ENCODE measurements around the gene CFAP74. TPM values are rescaled to one million over a fixed set of nuclear protein-coding genes. Genes with fewer than 3 reads are reported as not detected.

Gene CFAP74
- total and polyA plus RNA-seq, 2 of the 4 experiments (the other 2 are of a cell fraction), result not detected

GRCh38 chr1:1910651-1911331 lies 92.8 kb downstream of the CFAP74 start:
- intact Hi-C loops (cut with micrococcal nuclease), result no loop called here
- in situ Hi-C loops (cut with MboI; ENCODE audit: low sequenced_read_pairs), result no loop called here
- peaks cover 3% of the 10 kb centered on the region; the same call in 1 of the 2 replicates for H3K27me3 ChIP-seq (ENCODE audit: control insufficient read depth, insufficient read depth, low read length)
- no peak overlapping the region for H3K4ac ChIP-seq (ENCODE audit: low read depth, low read length)
- H3K4me1 ChIP-seq (ENCODE audit: control insufficient read depth, insufficient read depth, low read length), result peaks cover 4% of the 10 kb centered on the region
- ChIA-PET CTCF (no interaction called here), POLR2A (ENCODE audit: unreplicated experiment) (no interaction called here)
- H2BK5ac ChIP-seq (ENCODE audit: low read depth, low read length, poor library complexity, severe bottlenecking), result no peak overlapping the region
- peaks cover 2% of the 10 kb centered on the region; the same call in 1 of the 2 replicates for H3K9me1 ChIP-seq (ENCODE audit: insufficient read depth, low read length)
- no peak overlapping the region for H2AK5ac ChIP-seq (ENCODE audit: low read depth, low read length)
- 95% methylated on average over 7 of the region's 22 CpGs; no CpG with 5 or more reads in 1 of the 2 experiments for WGBS, 2 experiments (ENCODE audit: extremely low coverage in 2 of 2, insufficient read length in 1 of 2)
- H2AFZ ChIP-seq (replicated peaks; ENCODE audit: low read length, poor library complexity), result no peak overlapping the region
- H4K91ac ChIP-seq (ENCODE audit: insufficient read depth, low read depth, low read length), result no peak overlapping the region
- no TSS peak for BruUV-seq (replicated peaks)
- H3K27ac ChIP-seq (ENCODE audit: insufficient read depth, low read length), result no peak overlapping the region
- no peak overlapping the region for H2BK20ac ChIP-seq (ENCODE audit: low read depth, low read length)
- H3K4me3 ChIP-seq (ENCODE audit: insufficient read depth, low read depth, low read length), result no peak overlapping the region
- no peak overlapping the region for H3K56ac ChIP-seq (ENCODE audit: extremely low read depth, insufficient read depth, low read length)
- DNase-seq (no peak), ATAC-seq (ENCODE audit: low read depth) (no peak)
- peaks cover 0 to 30% of the 10 kb centered on the region in 2 experiments; a peak in 2 of 4 replicates for H3K79me1 ChIP-seq (ENCODE audit: low read depth in 1 of 2, low read length in 2 of 2)
- no peak overlapping the region for H3K23ac ChIP-seq (ENCODE audit: low read depth, low read length)
- H4K5ac ChIP-seq (ENCODE audit: low read depth, low read length), result no peak overlapping the region
- TF ChIP-seq MXI1 (IDR thresholded peaks at IDR 0.05; ENCODE audit: borderline replicate concordance, low read depth, low read length) (no peak), ELK1 (IDR thresholded peaks at IDR 0.05; ENCODE audit: borderline replicate concordance, low read depth, low read length) (no peak), FOS (IDR thresholded peaks at IDR 0.05; ENCODE audit: low read depth, low read length) (no peak), RCOR1 (IDR thresholded peaks at IDR 0.05; ENCODE audit: insufficient replicate concordance, low read length) (no peak), NFE2L2 (IDR thresholded peaks at IDR 0.05; ENCODE audit: low read depth, low read length) (no peak), BHLHE40 (IDR thresholded peaks at IDR 0.05; ENCODE audit: low read depth, low read length) (no peak), RAD21 (IDR thresholded peaks at IDR 0.05; ENCODE audit: low read length) (no peak), CEBPB (IDR thresholded peaks at IDR 0.05; ENCODE audit: low read depth, low read length) (no peak), USF2 (IDR thresholded peaks at IDR 0.05; ENCODE audit: low read depth, low read length) (no peak), MAZ (IDR thresholded peaks at IDR 0.05; ENCODE audit: borderline replicate concordance, low read depth, low read length) (no peak), CHD1 (IDR thresholded peaks at IDR 0.05; ENCODE audit: low read depth, low read length) (no peak), POLR2A (IDR thresholded peaks at IDR 0.05; ENCODE audit: low read depth, low read length) (no peak), SMC3 (IDR thresholded peaks at IDR 0.05; ENCODE audit: low read depth, low read length) (no peak), RFX5 (IDR thresholded peaks at IDR 0.05; ENCODE audit: low read depth, low read length) (no peak), MAFK (IDR thresholded peaks at IDR 0.05; ENCODE audit: low read depth, low read length) (no peak), CTCF (conservative IDR thresholded peaks at IDR 0.05; ENCODE audit: low read depth, low read length) (no peak)
- H3K36me3 ChIP-seq (ENCODE audit: control insufficient read depth, insufficient read depth, low read length), result no peaks in the 10 kb centered on the region
- no peak overlapping the region for H2BK15ac ChIP-seq (ENCODE audit: low read depth, low read length)
- dilution Hi-C loops (cut with HindIII; ENCODE audit: low sequenced_read_pairs, unreplicated experiment), result no loop called here
- no peak overlapping the region for H4K8ac ChIP-seq (ENCODE audit: low read depth in 2 of 2, low read length in 2 of 2)
- H3K4me2 ChIP-seq (ENCODE audit: low read depth, low read length), result no peak overlapping the region
- no peak overlapping the region for H3K18ac ChIP-seq (ENCODE audit: low read depth, low read length)
- no peak overlapping the region for H3K14ac ChIP-seq (replicated peaks; ENCODE audit: low read depth, low read length)
- H3K9ac ChIP-seq (ENCODE audit: low read depth, low read length), result no peak overlapping the region
- no peak overlapping the region for H2AK9ac ChIP-seq (replicated peaks; ENCODE audit: low read depth, low read length, poor library complexity)
- no peaks in the 10 kb centered on the region for H3K9me3 ChIP-seq (ENCODE audit: control insufficient read depth, insufficient read depth, low read length)
- no peak overlapping the region for H2BK120ac ChIP-seq (ENCODE audit: low read depth, low read length)
- peaks cover 6% of the 10 kb centered on the region; the same call in 1 of the 2 replicates for H4K20me1 ChIP-seq (ENCODE audit: insufficient read depth, low read length)
